GM12875 (cell line): ENCODE measurements around the gene ARAF.
A peak's percentile ranks its signal among the peaks of the same experiment; 100 is the strongest.

Experiments used
- H3K4me3 ChIP-seq: one replicate; pipeline ENCODE4 v1.5.1; 2011; ENCODE audit warnings: low read depth, low read length, control low read depth
- CTCF ChIP-seq: IDR thresholded peaks from 2 replicates; pipeline ENCODE4 v1.5.1; 2011; ENCODE audit warnings: low read depth, mild to moderate bottlenecking, control low read depth, inconsistent platforms, low read length, moderate library complexity, borderline replicate concordance; ENCODE audit not compliant: insufficient read depth

The ARAF gene

GRCh38 chrX:47612418-47612817, 51.4 kb downstream of the ARAF start:
- TF ChIP-seq CTCF = no peak

GRCh38 chrX:47613082-47613481, 52.1 kb downstream of the ARAF start:
- no peak for TF ChIP-seq CTCF
- no peak overlapping the region for H3K4me3 ChIP-seq

More at GRCh38 chrX:47612418-47612817, 51.4 kb downstream of the ARAF start:
- no peak overlapping the region for H3K4me3 ChIP-seq

- TF ChIP-seq CTCF = no peak
- H3K4me3 ChIP-seq = no peak overlapping the region
Measured at GRCh38 chrX:47614618-47615017, 53.6 kb downstream of the ARAF start.

GRCh38 chrX:47618923-47619485, 58.0 kb downstream of the ARAF start:
- no peak overlapping the region for H3K4me3 ChIP-seq
- no peak for TF ChIP-seq CTCF

- peak; percentile 21; the same call in 1 of the 2 replicates for TF ChIP-seq CTCF
Measured at GRCh38 chrX:47619486-47620302, 58.7 kb downstream of the ARAF start, which contains the start of gene SYN1. Gene SYN1, minus strand, starts transcription at chrX:47619857. Its CDS starts 129 bp downstream, at chrX:47619728.

GRCh38 chrX:47620303-47620685, 59.3 kb downstream of the ARAF start:
- no peak overlapping the region for H3K4me3 ChIP-seq
- no peak for TF ChIP-seq CTCF

More at GRCh38 chrX:47619486-47620302, 58.7 kb downstream of the ARAF start, which contains the start of gene SYN1:
- peak within 1 kb of the TSS; percentile 15 for H3K4me3 ChIP-seq
